Upper lobe of left lung (tissue), 6 donors: ENCODE data around the gene DLGAP1. TPM values are rescaled to one million over a fixed set of nuclear protein-coding genes. Genes with fewer than 3 reads are reported as not detected.
A peak's percentile ranks its signal among the peaks of the same experiment; 100 is the strongest.

ENCODE experiments used
- ATAC-seq, 2 donors: fragments of 200-7000 bp; cut with Tn5 transposase; one replicate each; pipeline ENCODE4 v1.9.1; 2022; ENCODE audit warnings: mild to moderate bottlenecking in 2 of 2, moderate library complexity in 2 of 2; ENCODE audit not compliant: low FRiP score in 2 of 2
- DNase-seq, 2 donors: peaks; one replicate each; pipeline ENCODE4 v3.0.0-alpha.2; 2019 to 2020
- H3K27ac ChIP-seq, 4 donors: fragments of 200-600 bp; sonication (generic); one replicate each; pipeline ENCODE4 v1.5.1; 2016 to 2019
- H3K27me3 ChIP-seq, 4 donors: fragments of 200-600 bp; sonication (generic); one replicate each; pipeline ENCODE4 v1.5.1; 2017 to 2019
- H3K36me3 ChIP-seq, 4 donors: fragments of 200-600 bp; sonication (generic); one replicate each; pipeline ENCODE4 v1.5.1; 2016 to 2019
- H3K4me1 ChIP-seq, 4 donors: fragments of 200-600 bp; sonication (generic); one replicate each; pipeline ENCODE4 v1.5.1; 2018 to 2019
- H3K4me3 ChIP-seq, 4 donors: fragments of 200-600 bp; sonication (generic); one replicate each; pipeline ENCODE4 v1.5.1; 2017 to 2019; ENCODE audit warnings: mild to moderate bottlenecking in 2 of 4, moderate library complexity in 1 of 4
- H3K9me3 ChIP-seq, 4 donors: fragments of 200-600 bp; sonication (generic); one replicate each; pipeline ENCODE4 v1.5.1; 2018 to 2019
- CTCF ChIP-seq, 6 experiments: fragments of 450-650 bp in 4 of 6; fragments of 200-600 bp in 2 of 6; sonication (generic) in 2 of 6; IDR thresholded peaks; one replicate each; pipeline ENCODE4 v1.5.1; 2016 to 2019; ENCODE audit warnings: antibody characterized with exemption in 6 of 6
- EP300 ChIP-seq, 4 donors: sonication (generic); formaldehyde crosslinking; IDR thresholded peaks; one replicate each; pipeline ENCODE4 v1.5.1; 2017; ENCODE audit warnings: antibody characterized with exemption in 4 of 4, control low read depth in 2 of 4
- POLR2A ChIP-seq, 4 donors: fragments of 450-650 bp; IDR thresholded peaks; one replicate each; pipeline ENCODE4 v1.5.1; 2016 to 2017; ENCODE audit warnings: antibody characterized with exemption in 4 of 4, mild to moderate bottlenecking in 2 of 4
- POLR2AphosphoS5 ChIP-seq, 2 donors: sonication (generic); formaldehyde crosslinking; IDR thresholded peaks; one replicate each; pipeline ENCODE4 v1.5.1; 2017; ENCODE audit warnings: antibody characterized with exemption in 2 of 2
- WGBS, 2 donors: methylation state at CpG; one replicate each; pipeline ENCODE4 v1.1.5; 2017 to 2018; 5-methylcytosine and 5-hydroxymethylcytosine counted together
- total RNA-seq, 6 donors: library from RNA; depleted of rRNA in 4 of 6; stranded (reverse); fragments of >200 nt in 4 of 6; gene quantifications; one replicate each; pipeline versions ENCODE4 v1.1.0 to v1.2.1, GENCODE V29; 2016 to 2021
- donor health status: DM: no; HTN: no; CAD: no; lungs with moderate emphysema.
- donor health status: DM: no; HTN: yes; CAD: no; lungs with severe emphysema.

Gene DLGAP1
- total RNA-seq, 6 donors from 2014 or later, result 2.1 to 4.6 (median 3.6) TPM

DNA sequence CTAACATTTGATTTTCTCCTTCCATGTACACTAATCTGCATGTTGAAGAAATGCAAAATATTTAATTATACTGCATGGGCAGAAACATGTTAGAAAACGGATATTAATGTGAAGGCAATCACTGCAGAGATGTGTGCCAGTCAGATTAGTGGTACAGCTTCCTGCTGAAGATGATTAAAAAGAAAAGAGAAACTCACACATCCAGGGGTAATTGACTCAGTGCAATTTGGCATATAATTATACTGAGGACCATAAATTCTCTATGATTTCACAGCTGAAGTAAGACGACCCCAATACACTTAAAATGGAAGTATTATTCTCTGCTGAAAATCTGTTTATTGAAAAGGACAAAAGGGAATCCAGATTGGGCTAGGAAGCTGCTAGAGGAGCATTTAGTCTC lies 761.7 kb downstream of the DLGAP1 start:
- H3K4me3 ChIP-seq, result no peak overlapping the region
- ATAC-seq, result no peak
- H3K27me3 ChIP-seq, result no peaks in the 10 kb centered on the region
- no peaks in the 10 kb centered on the region for H3K9me3 ChIP-seq
- no peak overlapping the region for H3K27ac ChIP-seq
- DNase-seq, result no peak
- 48 to 57% methylated on average over 2 of the region's 2 CpGs for WGBS, 2 donors
- no peaks in the 10 kb centered on the region for H3K36me3 ChIP-seq
- peaks cover 0 to 4% (median 0%) of the 10 kb centered on the region in 4 donors for H3K4me1 ChIP-seq
- no peak for TF ChIP-seq POLR2AphosphoS5 (IDR thresholded peaks at IDR 0.05)
- no peak for TF ChIP-seq POLR2A (IDR thresholded peaks at IDR 0.05)
- no peak for TF ChIP-seq CTCF (IDR thresholded peaks at IDR 0.05)
- no peak for TF ChIP-seq EP300 (IDR thresholded peaks at IDR 0.05)

- Histone ChIP-seq H3K4me1 (peaks cover 0 to 4% (median 0%) of the 10 kb centered on the region in 4 donors), H3K27me3 (no peaks in the 10 kb centered on the region), H3K9me3 (no peaks in the 10 kb centered on the region), H3K27ac (no peak overlapping the region), H3K4me3 (no peak overlapping the region), H3K36me3 (no peaks in the 10 kb centered on the region)
- DNase-seq (peak in 1 of 2 donors; percentile 32), ATAC-seq (no peak)
- 62 to 78% methylated on average over 2 of the region's 2 CpGs for WGBS, 2 donors
- no peak for TF ChIP-seq EP300 (IDR thresholded peaks at IDR 0.05)
- no peak for TF ChIP-seq POLR2AphosphoS5 (IDR thresholded peaks at IDR 0.05)
- no peak for TF ChIP-seq POLR2A (IDR thresholded peaks at IDR 0.05)
- TF ChIP-seq CTCF (IDR thresholded peaks at IDR 0.05), result no peak
Observed at GRCh38 chr18:3692691-3693090, 762.4 kb downstream of the DLGAP1 start.

DNA sequence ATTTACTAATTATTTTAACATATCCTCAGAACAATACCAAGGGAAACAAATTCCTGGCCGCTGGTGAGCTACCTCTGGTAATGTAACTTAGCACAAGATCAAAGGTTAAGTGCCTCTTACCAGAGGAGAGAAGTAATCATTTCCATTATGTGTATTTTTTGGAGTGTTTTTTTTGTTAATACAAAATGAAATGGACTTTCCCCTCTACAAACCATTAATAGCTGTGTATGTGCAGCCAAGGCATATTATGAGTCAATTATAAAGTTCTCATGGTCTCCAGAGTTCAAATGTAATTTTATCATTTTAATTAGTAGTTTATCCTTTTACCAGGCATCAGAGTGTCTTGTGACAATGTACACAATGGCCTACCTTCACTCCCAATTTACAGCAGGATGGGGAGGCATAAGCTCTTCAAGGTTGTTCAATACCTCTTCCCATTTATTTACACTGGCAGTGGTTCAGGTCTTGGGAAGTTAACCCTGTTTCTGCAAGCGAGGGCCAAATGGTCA lies 762.9 kb downstream of the DLGAP1 start:
- TF ChIP-seq EP300 (IDR thresholded peaks at IDR 0.05) (no peak), CTCF (IDR thresholded peaks at IDR 0.05) (no peak), POLR2AphosphoS5 (IDR thresholded peaks at IDR 0.05) (no peak), POLR2A (IDR thresholded peaks at IDR 0.05) (no peak)
- Histone ChIP-seq H3K4me3 (no peak overlapping the region), H3K27ac (no peak overlapping the region), H3K4me1 (peaks cover 0 to 4% (median 0%) of the 10 kb centered on the region in 4 donors), H3K9me3 (no peaks in the 10 kb centered on the region), H3K27me3 (no peaks in the 10 kb centered on the region), H3K36me3 (no peaks in the 10 kb centered on the region)
- WGBS, 2 donors, result 68 to 72% methylated on average over 2 of the region's 2 CpGs
- DNase-seq (no peak), ATAC-seq (no peak)

DNA sequence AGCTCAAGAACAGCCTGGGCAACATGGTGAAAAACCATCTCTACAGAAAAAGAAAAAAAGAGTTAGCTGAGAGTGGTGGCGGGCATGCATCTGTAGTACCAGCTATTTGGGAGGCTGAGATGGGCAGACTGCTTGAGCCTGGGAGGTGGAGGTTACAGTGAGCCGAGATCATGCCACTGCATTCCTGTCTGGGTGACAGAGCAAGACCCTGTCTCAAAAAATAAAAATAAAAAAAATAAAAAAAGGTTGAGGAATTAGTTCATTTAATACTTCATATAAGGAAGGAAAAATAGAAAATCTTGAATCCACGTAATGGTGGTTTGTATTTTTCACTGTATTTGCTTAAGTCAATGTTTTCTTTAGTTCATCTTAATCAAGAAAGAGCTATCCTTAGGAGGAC lies 763.4 kb downstream of the DLGAP1 start:
- Histone ChIP-seq H3K36me3 (no peaks in the 10 kb centered on the region), H3K27me3 (no peaks in the 10 kb centered on the region), H3K9me3 (no peaks in the 10 kb centered on the region), H3K4me1 (peaks cover 0 to 4% (median 0%) of the 10 kb centered on the region in 4 donors), H3K27ac (no peak overlapping the region), H3K4me3 (no peak overlapping the region)
- ATAC-seq (no peak), DNase-seq (no peak)
- TF ChIP-seq POLR2AphosphoS5 (IDR thresholded peaks at IDR 0.05), result no peak
- TF ChIP-seq CTCF (IDR thresholded peaks at IDR 0.05), result no peak
- no peak for TF ChIP-seq EP300 (IDR thresholded peaks at IDR 0.05)
- no peak for TF ChIP-seq POLR2A (IDR thresholded peaks at IDR 0.05)
- WGBS, 2 donors, result 84 to 87% methylated on average over 3 of the region's 3 CpGs

DNA sequence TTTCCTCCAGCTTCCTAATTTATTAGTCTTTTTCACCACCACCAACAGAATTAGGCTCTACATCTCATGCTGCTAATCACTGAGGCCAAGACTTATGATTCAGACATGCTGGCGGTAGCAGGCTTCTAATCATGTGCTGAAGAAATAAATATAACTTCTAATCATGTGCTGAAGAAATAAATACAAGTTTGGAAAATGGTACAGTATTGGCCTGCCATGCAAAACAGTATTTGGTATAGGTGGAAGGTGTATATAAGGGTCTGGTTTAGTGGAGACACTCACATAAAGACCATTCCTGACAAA lies 764.4 kb downstream of the DLGAP1 start:
- DNase-seq, result no peak
- Histone ChIP-seq H3K36me3 (no peaks in the 10 kb centered on the region), H3K4me3 (no peak overlapping the region), H3K27ac (no peak overlapping the region), H3K27me3 (no peaks in the 10 kb centered on the region), H3K4me1 (peaks cover 0 to 4% (median 0%) of the 10 kb centered on the region in 4 donors), H3K9me3 (no peaks in the 10 kb centered on the region)
- 74 to 87% methylated on average over 1 of the region's 1 CpG for WGBS, 2 donors
- ATAC-seq, result no peak
- TF ChIP-seq CTCF (IDR thresholded peaks at IDR 0.05) (no peak), POLR2AphosphoS5 (IDR thresholded peaks at IDR 0.05) (no peak), POLR2A (IDR thresholded peaks at IDR 0.05) (no peak), EP300 (IDR thresholded peaks at IDR 0.05) (no peak)
